Middle frontal gyrus (tissue), 1 donor: ENCODE measurements around the gene CDC42BPB.

Experiments used
- DNase-seq: peaks from one replicate; pipeline ENCODE4 v3.0.0-alpha.2; 2015; ENCODE audit warnings: low spot score; ENCODE audit errors: extremely low spot score

CDC42BPB gene

DNA sequence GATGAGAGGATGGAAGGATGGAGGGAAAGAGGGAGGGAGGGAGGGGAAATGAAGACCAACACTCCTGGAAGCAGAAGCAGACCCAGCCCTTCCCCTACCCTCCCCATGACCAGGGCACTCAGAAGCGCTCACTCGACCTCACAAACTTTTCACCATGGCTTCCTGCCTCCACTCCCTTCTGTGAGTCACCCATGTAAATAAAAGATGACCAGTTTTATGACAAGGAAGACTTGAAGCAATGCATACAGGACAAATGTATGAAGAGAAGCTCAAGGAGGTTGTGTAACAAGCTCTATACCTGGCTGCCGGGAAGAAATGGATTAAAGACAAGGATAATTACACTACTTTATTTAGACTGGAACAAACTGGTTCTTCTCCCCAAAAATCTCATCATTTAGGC lies 63.8 kb downstream of the CDC42BPB start:
- DNase-seq = no peak

DNA sequence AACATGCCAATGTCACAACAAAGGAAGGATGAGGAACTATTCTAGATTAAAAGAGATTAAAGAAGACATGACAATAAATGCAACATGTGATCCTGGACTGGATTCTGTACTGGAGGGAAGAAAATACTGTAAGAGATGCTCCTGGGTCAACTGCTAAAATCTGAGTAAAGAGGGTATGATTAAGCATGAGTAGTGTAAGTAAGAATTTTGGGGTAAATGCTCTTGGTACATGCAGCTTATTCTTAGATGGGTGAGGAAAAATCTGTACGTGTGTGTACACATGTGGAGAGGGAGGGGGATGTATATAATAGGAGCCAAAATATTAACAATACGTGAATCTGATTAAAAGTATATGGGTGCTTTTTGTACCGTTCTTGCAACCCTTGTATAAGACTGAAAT lies 66.0 kb downstream of the CDC42BPB start:
- no peak for DNase-seq

DNA sequence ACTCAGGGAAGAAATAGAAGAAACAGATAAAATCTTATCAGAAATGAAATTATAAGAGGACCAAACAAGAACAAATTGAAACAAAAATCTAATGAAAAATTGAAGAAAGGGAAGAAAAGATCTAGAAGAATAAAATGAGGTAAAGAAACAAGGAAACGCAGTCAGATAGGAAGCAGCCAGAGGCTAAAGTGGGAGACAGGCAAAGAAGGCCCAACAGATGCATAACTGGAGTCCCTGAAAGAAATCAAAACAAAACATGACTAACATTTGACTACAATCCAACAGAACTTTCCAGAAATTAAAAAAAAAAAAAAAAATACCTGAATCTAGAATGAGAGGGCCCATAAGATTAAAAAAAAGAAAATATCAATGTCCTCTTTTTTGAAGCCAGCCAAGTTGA lies 69.3 kb downstream of the CDC42BPB start:
- no peak for DNase-seq

DNA sequence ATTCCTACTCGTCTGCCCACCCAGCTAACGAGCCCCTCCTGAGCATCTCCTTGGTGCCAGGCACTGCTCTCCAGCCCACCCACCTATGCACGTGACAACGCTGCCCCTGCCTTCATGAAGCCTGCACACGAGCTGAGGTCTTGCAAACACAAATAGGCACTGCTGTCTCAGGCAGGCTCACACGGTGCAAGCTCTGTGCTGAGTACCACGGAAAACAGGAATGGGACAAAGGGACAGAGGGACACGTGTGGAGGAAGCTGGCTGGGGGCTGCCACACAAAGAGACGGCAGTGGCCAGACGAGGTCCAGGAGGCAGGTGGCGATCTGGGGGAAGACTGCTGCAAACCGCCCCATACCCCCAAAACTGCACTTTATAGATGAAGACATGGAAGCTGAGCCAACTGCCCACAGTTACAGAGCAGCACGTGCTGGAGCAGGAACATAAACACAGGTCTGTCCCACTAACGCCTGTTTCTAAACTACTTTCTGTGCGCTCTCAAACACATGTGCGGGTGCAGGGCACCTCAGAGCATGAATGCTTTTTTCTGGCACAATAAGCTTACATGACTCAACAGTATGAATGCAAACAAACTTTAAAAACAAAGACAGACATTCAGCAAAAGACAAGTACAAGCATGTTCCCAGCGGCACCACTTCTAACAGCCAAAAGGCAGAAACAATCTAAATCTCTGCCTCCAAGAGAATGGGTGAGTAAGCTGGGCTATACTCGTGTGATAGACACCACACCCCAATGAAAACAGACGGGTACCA lies 70.4 kb downstream of the CDC42BPB start:
- DNase-seq = no peak

DNA sequence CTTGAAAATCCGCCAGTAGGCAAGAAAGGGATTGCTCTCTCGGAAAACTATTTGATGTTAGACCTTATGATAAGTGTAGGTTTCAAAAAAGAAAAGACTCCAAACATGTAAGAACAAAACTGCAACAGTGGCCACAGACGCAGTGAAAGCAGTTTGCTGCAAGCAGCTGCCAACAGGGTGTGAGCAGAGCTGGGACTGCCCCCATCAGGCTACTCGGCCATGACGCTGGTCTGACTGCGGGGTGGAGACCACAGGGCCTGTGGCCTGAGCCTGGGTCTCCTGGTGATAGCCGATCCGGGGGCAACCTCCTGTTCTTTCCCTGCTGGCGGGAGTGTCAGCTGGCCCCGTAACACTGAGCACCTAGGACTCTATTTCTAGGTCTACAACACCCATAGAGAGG lies 71.7 kb downstream of the CDC42BPB start:
- no peak for DNase-seq

DNA sequence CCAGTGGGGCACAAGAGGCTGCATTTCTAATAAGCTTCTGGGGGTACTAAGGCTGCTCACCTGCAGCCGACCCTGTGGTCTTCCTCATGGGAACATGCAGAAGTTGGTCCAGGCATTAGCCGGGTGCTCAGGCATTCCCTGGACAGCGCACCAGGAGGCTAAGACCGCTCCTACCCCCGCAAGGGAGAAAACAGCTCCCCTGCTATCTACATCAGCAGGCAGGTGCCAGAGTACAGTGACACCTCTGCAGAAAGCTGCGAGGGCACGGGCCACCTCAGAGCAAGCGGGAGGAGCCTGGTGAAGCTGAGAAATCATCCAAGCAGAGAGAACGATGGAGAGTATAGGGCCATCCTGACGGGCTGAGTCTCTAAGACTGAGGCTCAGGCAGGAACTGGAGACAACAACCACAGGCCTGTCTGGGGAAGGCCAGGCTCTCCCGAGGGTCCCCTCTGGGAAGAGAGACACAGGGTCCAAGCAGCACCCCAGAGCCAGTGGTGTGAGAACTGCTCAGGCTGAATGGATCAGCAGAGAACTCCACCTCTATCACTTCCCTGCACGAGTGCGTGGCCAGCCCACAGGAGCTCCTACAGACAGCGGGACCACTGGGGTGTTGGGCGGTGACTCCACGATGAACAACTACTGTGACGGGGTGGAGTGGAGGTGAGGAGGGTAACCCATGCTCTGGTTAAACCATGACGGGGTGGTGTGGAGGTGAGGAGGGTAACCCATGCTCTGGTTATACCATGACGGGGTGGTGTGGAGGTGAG lies 72.8 kb downstream of the CDC42BPB start:
- no peak for DNase-seq

DNA sequence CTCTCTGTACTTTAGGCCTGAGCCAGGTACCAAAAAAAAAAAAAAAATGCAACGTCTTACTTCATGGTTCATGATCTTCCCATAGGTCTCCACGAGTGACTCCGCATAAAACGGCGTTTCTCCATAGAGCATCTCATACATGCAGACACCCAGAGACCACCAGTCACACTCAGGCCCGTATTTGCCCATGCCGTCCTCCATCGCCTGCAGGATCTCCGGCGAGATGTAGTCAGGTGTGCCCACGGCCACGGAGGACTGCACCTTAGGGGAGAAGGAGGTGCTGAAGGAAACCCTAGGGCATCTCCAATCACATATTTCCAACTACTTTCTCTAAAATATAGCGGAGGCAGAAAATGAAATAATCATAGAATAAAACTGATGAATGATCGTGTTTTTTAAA lies 73.9 kb downstream of the CDC42BPB start:
- DNase-seq = no peak

DNA sequence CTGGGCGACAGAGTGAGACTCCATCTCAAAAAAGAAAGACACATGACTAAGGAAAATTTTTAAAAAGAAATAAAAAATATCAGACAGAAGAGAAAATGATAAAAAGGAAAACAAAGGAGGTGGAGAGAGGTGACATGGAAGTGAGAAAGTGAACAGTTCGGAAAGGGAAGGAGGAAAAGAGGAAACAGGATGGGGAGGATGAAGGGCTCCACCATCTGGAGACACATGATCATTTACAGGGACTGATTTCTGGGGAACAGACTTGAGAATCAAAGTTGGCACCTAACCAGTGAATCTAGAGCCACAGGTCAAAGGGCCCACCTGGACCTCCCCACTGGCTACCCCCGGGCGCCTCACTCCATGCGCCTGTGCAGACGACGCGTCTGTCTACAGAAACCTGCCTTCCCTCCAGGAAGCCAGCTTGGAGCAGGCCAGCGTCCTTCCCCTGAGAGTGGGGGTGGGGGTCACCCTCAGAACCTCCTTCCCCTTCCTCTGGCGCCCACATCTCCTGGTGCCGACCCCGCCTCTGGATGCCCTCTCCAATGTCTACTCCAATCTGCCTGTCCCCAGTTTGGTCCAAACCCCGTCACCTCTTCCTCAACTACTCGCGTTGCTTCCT lies 74.4 kb downstream of the CDC42BPB start:
- no peak for DNase-seq

DNA sequence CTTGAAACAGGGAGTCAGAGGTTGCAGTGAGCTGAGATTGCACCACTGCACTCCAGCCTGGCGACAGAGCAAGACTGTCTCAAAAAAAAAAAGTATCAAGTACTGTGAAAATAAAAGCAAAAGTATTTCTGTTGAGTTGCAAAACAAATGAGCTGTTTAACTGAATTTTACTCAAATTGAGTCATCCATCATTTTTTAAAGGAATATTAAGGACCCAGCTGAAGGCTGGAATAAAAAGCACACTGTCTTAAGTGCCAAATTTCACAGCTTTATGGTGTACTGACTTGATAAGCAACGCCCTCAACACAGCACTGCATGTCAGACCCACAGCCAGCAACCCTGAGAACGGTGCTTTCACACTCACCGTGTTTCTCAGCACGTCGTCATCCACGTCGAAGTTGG lies 76.9 kb downstream of the CDC42BPB start:
- DNase-seq = no peak

DNA sequence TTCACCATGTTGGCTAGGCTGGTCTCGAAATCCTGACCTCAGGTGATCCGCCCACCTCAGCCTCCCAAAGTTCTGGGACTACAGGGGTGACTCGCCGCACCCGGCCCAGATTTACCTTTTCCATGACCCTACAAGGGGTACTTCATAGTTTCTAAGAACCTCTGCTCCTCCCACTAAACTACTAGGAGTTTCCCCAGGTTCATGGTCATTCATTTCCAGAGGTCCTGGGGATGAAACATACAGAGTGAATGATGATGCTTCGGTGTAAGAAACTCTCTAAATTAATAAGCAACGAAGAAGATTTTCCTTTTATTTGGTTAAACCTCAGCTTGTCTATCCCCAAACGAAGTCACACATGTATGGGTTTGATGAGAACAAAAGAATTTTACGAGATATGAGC lies 77.9 kb downstream of the CDC42BPB start:
- no peak for DNase-seq

DNA sequence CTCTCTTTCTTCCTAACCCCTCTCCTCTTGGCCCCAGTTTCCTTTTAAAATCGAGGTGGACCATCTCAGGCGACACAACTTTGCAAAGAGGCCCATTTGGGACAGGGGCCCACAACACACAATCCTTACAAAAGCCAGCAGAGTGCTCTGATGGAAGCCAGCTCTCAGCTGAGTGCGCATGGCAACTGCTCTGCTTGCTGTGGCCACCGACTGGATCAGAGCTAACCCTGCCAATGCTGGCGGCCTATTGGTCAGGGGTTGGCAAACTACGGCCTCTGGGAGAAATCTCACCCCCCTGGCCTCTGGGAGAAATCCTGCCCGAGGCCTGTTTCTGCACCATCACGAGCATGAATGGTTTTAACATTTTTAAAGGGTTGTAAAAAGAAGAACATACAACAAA lies 79.9 kb downstream of the CDC42BPB start:
- DNase-seq = no peak

DNA sequence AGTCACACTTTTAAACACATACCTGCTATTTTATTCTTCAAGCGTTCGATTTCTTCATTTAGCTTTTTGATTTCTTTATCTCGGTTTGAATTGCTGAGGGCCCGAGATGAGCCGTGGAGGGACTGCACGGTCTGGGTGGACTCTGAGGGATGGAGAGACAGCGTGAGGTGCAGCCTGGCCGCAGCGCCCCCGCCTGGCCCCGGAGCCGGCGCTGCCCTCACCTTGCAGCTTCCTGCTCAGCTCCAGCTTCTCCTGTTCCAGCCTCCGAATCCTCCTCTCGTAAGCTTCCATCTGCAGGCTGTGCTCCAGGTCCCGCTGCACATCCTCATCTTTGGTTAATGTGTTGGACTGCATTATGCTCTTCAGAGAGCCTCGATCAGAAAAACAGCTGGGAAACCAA lies 81.7 kb downstream of the CDC42BPB start:
- no peak for DNase-seq

DNA sequence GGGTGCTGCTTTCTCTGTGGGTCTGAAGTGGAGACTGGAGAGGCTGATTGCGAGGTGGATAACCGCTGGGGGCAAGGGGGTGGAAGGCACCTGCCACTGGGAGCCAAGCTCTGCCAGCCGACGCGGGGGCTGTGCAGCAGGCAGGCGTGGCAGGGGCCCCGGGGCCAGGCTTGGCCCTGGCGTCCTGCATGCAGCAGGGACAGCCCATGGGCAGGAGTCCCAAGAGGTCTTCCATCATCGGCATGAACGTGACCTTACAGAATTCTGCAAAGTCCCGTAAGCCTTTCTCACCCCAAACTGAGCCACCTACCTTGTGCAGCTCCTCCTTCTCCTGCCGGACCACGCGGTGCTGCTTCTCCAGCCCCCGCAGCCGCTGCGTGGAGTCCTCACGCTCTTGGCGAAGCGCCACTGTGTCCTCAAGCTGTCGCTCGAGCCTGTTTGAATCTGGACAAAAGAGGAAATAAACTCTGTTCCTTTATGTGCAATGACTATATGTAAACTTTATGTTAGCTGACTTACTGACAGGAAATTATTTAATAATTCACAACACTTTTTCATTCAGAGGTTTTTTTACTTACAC lies 83.6 kb downstream of the CDC42BPB start:
- no peak for DNase-seq

DNA sequence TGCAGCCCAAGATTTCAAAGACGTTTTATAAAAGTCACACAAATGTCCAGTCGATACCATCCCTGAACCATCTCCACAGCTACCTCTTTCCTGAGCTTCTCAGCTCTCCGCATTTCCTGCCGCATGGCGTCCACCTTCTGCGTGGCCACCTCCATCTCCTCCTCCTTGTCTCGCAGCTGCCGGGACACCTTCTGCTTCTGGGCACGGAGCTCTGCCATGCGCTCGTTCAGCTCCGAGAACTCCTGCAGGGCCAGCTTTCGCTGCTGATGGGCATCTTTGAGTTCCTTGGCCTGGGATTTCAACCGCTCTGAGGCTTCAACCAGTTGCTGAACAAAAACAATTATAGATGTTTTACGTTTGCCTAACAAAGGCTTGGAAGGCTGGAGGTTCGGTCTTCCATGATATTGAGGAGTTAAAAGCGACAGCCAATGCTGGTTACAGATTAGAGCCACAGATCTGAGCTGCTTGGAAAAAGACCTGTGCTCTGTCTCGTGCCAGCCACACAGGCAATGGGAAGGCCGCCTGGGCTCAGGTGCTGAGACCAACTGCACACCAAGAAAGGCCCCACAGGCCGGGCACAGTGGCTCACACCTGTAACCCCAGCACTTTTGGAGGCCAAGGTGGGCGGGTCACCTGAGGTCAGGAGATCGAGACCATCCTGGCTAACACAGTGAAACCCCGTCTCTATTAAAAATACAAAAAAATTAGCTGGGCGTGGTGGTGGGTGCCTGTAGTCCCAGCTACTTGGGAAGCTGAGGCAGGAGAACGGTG lies 85.3 kb downstream of the CDC42BPB start:
- DNase-seq = no peak

DNA sequence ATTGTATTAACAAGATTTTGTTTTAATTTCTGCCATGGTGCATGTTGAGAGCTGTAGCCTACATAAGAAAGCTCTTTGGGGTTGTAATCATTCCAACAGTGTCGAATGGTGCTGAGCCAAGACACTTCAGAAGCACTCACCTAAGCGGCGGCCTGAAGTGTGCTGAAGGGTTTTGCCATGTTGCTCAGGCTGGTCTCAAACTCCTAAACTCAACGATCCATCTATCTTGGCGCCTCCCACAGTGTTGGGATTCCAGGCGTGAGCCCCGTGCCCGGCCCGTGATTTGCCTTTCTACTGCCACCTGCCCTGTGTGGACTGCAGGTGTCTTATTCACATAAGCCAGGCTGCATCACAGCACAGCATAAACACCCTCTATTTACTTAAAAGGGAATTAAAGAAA lies 86.0 kb downstream of the CDC42BPB start:
- DNase-seq = no peak

DNA sequence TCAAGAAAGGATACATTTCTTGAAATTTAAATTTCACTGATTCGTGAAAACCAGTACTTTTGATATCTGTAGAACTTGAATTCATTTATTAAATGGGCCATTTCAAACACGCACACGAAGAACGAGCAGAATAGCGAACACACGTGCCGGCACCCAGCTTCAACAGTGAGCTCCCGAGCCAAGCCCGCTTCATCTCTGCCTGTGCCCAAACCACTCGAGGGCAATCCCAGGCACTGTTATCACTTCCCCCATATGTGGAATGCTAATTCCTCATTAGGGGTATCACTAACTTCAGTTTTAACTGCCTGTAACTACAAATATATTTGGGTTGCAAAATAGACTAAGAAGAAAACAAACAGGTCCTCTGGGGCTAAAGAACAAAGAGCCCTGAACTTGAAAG lies 86.9 kb downstream of the CDC42BPB start:
- no peak for DNase-seq

DNA sequence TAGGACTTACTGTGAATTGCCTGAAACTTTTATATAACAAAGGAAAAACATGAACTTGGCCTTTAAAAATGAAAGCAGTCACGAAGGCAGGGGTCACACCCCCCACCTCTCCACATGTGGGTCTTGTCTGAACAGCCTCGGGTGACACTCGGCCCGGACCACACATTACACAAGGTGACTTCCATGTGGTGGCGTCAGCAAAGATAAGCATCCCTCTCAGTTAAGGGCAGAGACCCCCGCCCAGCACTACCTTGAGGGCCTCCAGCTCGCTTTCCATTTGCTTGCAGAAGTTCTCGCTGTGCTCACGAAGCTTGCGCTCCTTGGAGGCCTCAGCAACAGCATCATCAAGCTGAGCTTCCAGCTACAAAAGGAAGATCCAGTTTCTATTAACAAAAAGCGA lies 87.4 kb downstream of the CDC42BPB start:
- no peak for DNase-seq

DNA sequence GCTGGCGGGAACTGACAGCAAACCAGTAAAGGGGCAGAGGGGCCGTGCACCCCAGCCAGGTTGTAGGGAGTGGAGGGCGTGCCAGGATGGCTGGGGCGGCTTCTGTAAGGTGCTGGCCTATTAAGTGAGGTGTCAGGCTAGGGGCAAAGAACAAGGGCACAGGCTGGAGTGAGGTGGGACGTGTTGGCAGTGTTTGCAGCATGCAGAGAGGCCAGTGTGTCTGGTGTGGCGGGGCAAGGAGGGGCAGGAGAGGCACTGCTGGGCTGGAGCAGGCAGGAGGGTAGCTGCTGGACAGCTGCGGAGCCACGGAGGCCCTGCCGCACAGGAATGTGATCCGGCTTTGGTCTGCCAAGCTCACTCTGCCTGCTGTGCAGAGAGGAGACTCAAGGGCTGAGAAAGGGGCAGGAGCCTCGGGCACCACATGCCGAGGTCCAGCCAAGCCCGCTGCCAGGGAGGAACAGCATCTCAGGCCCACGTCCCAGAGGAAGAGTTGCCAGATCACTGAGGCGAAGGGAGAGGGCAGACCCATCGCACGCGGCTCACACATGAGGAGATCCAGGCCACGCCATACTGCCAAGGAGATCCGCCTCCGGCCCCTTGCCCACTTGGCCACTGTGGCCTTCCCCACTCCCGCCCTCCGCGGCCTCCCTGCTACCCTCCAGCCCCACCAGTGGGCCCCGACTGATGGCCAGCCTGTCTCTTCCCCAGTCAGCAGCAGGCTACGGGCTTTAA lies 88.1 kb downstream of the CDC42BPB start:
- no peak for DNase-seq

DNA sequence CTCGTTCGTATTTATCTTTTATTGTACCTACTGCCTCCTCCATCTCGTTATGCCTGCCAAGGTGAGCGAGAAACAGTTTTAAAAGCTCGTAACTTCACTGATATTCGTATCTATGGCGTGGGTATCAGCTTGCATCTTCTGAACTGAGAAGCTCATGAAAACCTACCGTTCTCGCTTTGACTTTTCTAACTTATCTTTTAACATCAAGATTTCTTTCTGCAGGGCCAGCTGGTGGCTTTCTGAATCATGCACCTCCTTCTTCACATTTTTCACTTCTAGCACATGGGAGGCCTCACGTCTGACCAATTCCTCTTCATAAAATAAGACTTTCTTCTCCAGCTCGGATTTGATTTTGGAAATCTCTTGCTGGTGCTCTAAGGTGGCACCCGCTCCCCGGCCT lies 89.0 kb downstream of the CDC42BPB start:
- DNase-seq = no peak

DNA sequence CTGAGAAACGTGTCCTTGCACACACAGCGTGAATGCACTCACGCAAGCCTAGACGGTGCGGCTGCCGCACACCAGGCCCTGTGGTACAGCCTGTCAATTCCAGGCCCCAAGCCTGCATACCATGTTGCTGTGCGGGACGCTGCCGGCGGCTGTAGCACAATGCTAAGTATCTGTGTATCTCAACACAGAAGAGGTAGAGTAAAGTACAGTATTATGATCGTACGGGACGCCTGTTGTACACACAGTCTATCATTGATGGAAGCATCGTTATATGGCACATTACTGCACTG lies 89.9 kb downstream of the CDC42BPB start:
- DNase-seq = no peak
